ENCODE data around the gene PTBP1.

PTBP1 gene

GRCh38 chr19:858868-859843 lies 61.9 kb downstream of the PTBP1 start, which contains the start of gene CFD:
CFD (plus strand) TSS chr19:859664; CDS start chr19:859690, 26 bp downstream.
- DNase-seq: no peak

DNA sequence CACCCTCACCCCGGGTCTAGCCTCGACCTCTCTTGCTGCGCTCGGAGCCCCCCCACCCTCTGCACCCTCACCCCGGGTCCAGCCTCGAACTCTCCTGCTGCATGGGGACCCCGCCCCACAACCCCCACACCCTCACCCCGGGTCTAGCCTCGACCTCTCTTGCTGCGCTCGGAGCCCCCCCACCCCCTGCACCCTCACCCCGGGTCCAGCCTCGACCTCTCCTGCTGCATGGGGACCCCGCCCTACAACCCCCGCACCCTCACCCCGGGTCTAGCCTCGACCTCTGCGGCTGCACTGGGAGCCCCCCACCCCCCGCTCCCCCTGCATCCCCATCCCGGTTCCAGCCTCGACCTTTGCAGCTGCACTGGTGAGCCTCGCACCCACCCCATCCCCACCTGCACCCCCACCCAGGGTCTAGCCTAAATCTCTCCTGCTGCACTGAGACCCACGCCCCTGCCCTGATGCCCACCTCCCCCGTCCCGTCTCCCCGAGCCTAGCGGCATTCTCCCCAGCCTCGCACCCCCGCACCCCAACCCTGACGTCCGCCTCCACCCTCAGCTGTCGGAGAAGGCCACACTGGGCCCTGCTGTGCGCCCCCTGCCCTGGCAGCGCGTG lies 64.0 kb downstream of the PTBP1 start:
- DNase-seq: no peak
